ENCODE measurements around the gene SYNGAP1.

Gene SYNGAP1

DNA sequence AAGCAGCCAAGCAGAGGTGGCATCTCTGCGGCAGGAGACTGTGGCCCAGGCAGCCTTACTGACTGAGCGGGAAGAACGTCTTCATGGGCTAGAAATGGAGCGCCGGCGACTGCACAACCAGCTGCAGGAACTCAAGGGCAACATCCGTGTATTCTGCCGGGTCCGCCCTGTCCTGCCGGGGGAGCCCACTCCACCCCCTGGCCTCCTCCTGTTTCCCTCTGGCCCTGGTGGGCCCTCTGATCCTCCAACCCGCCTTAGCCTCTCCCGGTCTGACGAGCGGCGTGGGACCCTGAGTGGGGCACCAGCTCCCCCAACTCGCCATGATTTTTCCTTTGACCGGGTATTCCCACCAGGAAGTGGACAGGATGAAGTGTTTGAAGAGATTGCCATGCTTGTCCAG lies 15.0 kb upstream of the SYNGAP1 start:
- ATAC-seq: no peak
- no peak for DNase-seq

DNA sequence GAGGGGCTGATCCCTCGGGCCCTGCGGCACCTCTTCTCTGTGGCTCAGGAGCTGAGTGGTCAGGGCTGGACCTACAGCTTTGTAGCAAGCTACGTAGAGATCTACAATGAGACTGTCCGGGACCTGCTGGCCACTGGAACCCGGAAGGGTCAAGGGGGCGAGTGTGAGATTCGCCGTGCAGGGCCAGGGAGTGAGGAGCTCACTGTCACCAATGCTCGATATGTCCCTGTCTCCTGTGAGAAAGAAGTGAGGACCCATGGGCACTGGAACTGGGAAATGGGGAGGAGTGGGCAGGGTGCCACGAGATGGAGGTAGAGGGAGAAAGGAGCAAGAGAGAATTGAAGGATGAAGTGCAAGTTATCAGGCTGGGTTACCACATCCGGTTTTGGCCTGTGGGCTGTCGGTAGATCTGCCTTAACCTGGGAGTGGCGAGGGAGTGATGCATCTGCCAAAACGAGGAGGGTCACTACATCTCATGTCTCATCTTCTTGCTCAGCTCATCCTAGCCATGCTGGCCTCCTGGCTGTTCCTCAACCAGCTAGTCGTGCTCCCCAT lies 14.4 kb upstream of the SYNGAP1 start:
- ATAC-seq (no peak), DNase-seq (no peak)

DNA sequence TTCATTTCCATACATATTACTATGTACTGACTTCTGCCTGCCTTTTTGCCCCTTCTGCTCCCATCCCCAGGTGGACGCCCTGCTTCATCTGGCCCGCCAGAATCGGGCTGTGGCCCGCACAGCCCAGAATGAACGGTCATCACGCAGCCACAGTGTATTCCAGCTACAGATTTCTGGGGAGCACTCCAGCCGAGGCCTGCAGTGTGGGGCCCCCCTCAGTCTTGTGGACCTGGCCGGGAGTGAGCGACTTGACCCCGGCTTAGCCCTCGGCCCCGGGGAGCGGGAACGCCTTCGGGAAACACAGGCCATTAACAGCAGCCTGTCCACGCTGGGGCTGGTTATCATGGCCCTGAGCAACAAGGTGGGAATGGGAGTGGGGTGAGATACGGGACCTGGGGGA lies 13.7 kb upstream of the SYNGAP1 start:
- no peak for DNase-seq
- ATAC-seq: no peak

DNA sequence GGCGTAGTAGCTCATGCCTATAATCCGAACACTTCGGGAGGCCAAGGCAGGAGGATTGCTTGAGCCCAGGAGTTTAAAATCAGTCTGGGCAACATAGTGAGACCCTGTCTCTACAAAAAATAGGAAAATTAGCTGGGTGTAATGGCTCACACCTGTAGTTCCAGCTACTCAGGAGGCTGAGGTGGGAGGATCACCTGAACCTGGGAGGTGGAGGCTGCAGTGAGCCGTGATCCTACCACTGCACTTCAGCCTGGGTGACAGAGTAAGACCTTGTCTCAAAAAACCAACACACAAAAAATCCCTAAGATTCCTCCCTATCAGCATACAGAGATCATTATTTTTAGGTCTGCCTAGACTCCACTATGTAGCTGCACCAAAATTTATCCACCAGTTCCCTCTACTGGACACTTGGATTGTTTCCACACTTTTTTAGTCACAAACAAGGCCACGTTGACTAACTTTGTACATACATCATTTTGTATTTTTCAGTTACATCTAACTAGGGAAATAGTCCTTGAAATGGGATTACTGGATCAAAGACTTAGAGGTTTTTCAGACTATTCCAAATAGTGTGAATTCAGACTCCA lies 12.6 kb upstream of the SYNGAP1 start:
- ATAC-seq (no peak), DNase-seq (no peak)

DNA sequence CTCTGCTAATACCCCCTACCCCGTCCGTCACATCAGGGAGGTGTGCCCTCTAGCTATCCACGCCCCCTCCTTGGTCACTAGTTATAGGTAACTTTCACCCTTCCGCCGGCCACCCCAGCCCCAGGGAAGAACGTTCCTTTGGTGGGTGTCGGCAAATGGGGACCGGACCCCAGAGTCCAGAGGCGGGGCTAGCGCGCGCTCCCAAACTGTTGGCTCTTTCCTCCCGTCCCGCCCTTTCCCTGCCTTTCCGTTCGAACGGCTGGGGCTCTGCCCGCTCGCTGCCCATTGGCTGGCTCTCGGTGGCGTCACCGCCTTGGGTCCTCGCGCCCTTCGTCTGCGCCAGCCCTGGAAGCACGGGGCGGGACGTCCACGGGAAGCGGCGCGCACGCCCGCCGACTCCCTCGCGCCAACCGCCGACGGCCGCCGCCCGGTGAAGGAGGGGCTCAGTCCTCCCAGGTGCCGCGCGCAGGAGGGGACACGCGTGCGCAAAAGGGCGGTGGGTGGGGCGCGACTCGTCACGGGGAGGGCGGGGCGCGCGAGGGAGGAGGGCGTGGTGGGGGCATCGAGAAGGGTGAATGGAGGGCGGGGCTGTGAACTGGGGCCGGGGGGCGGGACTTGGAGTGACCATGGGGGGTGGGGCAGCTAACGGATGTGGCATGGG lies 9.7 kb upstream of the SYNGAP1 start:
- DNase-seq (peak; percentile 97), ATAC-seq (peak; percentile 91)

DNA sequence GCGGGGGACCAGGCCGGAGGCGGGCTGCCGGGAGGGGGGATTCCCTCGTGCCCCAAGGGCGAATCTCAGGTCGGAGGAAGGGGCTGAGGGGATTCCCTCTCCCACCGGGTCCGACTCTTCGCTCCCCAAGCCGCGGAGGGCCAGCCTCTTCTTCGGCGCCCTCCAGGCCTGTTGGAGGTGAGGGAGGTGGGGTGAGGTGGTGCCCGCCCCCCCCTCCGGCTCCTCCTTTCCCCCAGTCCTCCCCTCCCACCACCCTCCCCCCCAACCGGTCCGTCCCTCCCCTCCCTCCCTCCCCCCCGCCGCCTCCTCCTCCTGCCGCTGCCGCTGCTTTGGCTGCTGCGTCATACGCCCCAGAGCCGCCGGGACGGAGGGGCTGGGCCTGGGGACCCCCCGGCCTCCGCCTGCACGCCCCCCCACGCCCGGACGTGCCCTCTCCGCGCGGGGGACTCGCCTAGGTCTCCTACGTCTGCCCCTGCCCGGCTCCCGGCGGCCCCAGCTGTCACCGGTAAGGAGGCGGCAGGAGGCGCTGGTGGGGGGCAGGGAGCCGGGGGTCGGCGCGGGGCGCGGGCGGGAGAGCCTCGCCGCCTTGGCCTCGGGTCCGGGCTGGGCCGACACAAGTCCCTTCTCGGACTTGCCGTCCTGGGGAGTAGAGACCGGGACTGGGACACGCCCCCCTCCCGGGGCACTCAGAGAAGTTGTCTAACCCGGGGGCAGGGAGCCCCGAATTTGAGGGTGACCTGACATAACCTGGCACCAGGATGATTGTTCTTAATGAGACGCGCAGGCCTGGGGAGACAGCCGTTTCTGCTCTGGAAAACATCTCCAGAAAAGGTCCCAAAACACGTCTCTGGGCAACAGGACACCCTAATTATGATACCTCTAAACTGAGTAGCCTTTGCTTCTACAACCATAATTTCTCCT lies 8.9 kb upstream of the SYNGAP1 start, which contains the start of gene PHF1:
PHF1 (plus strand) TSS at position 304 of the 921 bp plus-strand sequence. CDS start 1,250 bp downstream, outside the sequence.
- DNase-seq (no peak), ATAC-seq (peak; percentile 41)

DNA sequence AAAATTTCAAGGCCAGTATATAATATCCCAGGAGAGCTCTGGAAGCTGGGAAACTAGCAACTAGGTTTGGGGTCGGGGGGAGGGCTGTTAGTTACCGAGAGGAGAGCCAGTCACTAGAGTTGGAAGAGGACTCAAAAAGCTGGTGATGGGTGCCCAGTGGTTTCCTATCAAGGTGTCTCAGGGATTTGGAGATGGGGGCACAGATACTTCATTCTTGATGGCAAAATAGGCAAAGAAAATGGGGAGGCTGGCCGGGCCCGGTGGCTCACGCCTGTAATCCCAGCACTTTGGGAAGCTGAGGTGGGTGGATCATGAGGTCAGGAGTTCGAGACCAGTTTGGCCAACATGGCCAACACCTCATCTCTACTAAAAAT lies 8.2 kb upstream of the SYNGAP1 start:
- no peak for ATAC-seq

DNA sequence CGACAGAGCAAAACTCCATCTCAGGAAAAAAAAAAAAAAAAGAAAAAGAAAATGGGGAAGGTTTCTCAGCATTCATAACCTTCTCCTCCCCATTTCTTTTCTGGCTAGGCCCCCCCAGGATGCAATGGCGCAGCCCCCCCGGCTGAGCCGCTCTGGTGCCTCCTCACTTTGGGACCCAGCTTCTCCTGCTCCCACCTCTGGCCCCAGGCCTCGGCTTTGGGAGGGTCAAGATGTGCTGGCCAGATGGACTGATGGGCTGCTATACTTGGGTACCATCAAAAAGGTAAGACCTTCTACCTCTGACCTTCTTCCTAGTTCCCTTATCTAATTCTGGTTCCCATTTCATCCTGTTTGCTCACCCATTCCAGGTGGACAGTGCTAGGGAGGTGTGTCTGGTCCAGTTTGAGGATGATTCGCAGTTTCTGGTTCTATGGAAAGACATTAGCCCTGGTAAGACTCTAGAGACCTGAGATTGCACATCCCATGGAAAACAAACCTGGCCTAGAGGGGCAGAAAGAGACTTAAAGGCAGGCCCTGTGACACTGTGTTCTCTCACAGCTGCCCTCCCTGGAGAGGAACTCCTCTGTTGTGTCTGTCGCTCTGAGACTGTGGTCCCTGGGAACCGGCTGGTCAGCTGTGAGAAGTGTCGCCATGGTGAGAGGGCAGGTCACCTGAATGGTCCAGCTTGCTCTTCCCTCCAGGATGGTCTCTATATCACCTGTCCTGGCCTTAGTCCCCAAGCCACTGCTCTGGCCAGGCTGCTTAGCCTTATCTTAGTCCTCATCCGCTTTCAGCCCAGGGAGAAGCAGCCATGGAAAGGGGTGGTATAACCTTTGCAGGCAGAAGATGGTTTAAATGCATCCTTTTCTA lies 7.5 kb upstream of the SYNGAP1 start:
- ATAC-seq: no peak

More for the DNA sequence above, 8.2 kb upstream of the SYNGAP1 start:
- no peak for DNase-seq

DNA sequence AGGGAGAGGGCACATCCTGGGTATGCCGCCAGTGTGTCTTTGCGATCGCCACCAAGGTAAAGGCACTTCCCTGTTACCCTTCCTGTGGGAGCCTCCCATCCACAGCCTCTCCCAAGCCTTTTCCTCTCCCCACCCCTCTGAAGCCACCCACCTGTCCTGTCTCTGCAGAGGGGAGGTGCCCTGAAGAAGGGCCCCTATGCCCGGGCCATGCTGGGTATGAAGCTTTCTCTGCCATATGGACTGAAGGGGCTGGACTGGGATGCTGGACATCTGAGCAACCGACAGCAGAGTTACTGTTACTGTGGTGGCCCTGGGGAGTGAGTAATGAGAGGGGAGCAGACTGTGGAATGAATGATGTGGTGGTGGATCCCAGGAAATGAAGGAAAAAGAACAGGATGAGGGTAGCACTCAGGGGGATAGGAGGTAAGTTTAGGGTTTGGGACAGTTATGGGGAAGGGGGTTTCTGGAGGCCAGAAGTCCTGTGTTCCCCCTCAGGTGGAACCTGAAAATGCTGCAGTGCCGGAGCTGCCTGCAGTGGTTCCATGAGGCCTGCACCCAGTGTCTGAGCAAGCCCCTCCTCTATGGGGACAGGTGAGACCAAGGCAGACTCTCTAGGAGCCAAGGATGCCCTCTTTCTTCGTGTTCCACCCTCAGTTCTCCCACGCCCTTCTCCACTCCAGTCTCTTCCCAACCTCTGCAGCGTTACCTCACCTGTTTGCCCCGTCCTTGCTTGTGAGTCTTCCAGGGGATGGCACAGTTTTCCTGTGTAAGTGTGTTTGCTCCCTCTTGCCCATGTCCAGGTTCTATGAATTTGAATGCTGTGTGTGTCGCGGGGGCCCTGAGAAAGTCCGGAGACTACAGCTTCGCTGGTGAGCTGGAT lies 6.4 kb upstream of the SYNGAP1 start:
- DNase-seq (no peak), ATAC-seq (no peak)

More for the DNA sequence above, 7.5 kb upstream of the SYNGAP1 start:
- DNase-seq: no peak

DNA sequence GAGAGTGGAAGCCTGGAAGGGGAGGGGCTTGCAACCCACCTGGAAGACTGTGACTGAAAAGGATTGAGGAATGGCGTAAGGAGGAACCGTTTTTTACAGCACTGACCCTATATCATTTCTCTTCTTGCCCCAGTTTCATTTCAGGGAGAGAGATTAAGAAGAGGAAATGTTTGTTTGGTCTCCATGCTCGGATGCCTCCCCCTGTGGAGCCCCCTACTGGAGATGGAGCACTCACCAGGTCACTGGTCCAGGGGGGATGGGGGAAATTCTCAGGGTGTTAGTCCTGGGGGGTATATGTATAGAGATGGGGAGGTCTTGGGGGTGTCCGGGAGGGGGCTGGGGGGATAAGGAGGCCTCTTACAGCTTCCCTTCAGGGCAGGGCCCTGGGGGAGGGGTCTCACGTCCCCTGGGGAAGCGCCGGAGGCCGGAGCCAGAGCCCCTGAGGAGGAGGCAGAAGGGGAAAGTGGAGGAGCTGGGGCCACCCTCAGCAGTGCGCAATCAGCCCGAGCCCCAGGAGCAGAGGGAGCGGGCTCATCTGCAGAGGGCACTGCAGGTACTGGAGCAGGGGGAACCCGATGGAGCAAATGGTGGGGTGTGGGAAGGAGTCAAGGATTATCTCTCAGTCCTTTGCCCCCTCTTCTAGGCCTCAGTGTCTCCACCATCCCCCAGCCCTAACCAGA lies 5.1 kb upstream of the SYNGAP1 start:
- DNase-seq: peak; percentile 32
- ATAC-seq: no peak

DNA sequence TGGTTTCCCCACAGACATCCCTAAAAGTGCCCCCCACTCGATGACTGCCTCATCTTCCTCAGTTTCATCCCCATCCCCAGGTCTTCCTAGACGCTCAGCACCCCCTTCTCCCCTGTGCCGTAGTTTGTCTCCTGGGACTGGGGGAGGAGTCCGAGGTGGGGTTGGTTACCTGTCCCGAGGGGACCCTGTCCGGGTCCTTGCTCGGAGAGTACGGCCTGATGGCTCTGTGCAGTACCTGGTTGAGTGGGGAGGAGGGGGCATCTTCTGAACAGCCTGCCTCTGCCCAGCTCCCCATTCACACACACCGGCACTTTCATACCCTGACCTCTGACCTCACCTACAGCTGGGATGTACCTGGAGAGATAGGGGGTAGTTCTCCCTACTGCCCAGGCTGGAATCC lies 4.0 kb upstream of the SYNGAP1 start:
- DNase-seq (no peak), ATAC-seq (no peak)

DNA sequence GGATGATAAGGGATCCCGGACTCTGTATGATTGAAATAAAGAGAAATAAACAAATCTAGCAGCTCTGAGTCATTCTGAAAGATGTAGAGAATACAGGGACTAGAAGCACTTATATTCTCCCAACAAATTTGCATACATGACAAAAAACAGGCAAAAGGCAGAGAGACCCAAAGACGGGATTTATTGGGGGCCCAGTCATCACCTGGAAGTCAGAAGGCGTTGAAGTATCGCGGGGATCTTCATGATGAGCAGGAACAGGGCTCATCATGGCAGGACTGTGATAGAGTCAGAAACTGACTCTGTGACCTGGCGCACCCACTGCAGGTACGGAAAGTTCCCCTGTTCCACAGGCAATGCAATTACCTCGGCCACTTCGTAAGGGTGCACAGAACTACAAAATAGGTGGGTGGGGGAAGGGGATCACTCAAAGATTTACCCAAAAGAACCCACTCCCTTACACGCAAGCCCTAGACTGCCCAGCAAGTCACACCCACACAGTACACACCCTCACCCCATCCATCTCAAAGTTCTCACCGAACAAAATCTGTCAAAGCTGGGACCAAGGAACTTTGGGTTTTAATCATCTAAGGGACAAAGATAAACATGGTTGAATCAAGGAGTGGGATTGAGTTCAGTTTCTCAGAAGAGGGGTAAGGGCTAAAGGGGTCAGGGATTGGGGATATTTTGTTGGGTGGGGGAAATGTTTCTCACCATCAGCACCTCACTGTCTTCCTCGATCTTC lies 3.3 kb upstream of the SYNGAP1 start:
- no peak for ATAC-seq
- DNase-seq: peak; percentile 43

DNA sequence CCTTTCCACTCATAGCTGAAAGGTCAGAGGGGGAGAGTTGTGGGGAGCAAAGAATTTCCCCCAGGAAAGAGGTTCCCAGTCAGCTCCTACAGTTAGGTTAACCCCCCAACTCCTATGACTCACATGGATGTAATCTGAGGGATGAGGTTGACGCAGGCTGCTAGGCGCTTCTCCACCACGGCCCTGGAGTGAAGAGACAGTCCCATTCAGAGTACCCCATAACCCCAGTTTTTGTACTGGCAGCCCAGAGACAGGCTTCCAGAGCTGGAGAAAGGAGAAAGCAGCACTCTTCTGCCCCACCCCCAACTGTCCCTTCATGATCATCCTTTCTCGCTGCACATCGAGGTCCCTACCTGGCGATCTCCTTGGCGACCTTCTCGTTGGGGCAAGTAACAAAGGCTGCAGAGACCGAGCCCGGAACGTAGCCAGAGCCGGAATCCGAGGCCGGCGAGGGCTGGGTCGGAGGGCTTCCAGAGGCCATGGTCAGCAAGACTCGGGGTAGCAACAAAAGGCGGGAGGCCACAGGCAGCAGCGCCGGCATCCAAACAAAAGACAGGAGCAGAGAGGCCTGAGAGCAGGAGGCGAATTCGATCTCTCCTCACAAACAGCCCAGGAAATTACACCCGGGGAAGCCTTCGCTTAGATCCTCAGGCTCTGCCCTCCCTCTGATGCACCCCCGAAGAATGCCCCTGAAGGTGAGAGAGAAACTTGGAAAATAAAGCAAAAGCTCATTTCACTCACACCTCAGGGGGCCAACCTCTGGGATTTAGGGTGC lies 2.5 kb upstream of the SYNGAP1 start:
- peak; percentile 39 for DNase-seq
- ATAC-seq: no peak

DNA sequence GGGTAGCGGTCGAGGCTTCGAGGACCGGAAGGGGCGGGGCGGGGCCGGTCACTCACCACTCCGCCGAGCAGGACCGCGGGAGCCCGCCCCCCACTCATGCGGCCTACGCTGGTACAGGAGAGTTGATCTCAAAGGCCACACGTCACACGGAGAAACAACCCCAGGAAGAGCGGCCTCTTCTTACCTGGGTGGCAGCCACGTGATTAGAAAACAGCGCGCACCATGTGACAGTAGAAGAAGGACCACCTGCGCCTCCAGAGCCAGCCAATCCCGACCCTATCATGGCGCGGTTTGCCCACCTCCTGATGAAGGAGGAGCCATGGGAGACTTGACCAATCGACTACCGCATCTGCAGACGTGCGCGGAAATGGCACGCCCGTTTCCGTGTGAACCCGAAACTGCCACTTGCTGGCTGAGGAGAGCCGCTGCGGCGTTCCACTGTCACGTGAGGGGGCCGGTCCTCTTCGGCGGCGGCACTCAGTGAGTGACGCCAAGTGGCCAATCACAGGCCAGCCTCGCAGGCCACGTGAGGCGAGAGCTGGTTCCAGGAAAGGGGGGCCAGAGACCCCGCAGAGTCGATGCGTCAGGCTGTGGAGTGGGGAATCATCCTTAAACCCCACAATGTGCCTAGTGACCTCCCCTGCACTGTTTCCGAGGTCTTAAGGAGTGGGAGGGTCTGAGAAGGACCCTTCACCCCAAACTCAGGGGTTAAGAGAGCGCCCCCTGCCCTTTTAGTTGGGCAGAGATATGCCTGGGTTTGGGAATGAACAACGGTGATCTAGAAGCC lies 1.8 kb upstream of the SYNGAP1 start, which contains the start of gene CUTA:
CUTA (minus strand) TSS at position 205 of the 787 bp plus-strand sequence; CDS start at position 98, 107 bp downstream.
- ATAC-seq: peak; percentile 87
- peak; percentile 98 for DNase-seq

DNA sequence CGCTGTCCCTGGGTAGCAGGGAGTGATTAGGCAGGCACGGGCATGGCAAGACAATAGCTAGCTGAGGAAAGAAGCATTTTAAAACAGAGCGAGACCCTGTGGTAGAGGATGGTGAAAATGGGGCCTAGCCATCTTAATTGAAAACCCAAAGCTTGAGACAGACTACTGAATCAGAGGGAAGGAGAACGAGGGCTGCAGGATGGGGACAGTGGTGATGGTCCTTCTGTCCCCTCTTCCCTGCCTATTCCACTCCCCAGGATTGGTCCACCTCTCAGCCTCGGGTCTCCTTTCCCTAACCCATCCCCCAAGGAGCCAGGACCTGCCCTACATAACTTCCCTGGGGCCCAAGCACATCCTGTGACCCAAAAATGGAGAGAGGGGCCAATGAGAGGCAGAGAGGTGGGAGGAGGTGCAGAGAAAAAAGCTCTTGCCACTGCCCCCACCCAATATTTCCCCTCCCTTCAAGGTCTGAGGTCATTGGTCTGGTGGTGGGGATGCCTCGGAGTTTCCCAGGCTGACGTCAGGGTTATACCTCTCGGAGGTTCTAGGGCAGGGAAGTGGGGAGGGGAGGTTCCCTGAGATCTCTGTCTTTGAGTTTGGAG lies 1.1 kb upstream of the SYNGAP1 start:
- DNase-seq: peak; percentile 74
- peak; percentile 14 for ATAC-seq

DNA sequence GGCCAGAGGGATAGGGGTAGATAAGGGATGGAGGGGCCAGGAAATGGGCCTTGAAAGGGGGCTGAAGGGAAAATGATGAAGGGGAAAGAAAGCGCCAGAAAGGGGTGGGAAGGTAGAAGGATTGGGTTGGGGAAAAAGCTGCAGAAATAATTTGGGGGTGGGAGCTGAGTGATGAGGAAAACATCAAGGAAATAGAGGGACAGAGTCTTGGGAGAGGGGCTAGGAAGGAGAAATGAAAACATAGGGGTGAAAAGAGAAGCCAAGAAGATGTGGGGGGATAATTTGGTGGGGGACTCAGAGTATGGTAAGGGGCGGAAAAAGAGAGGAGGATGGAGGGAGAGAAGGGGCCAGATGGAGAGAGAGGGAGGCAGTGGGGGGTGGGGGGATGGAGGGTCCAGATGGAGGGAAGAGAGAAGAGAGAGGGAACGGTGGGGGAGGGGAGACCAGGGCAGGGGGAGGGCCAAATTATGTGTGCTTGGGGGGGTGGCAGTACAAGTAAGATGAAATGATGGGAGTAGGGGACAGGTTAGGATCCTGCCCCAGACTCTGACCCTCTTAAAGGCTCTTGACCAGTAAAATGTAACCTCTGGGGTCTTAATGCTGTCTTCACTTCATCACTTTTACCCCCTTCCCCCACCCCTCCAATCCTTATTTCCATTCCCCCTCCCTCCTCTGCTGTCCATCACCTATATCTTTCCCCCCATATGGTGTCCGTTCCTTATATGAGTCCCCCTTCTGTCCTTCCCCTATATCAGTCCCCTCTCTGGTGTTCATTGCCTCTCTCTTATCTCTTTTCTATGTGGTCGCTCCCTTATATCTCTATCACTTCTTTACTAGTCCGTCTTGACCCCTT lies 852 bp downstream of the SYNGAP1 start:
- DNase-seq (no peak), ATAC-seq (no peak)
